Measurements from ENCODE around the gene CD22. TPM values are rescaled to one million over a fixed set of nuclear protein-coding genes. Genes with fewer than 3 reads are reported as not detected.
A peak's percentile ranks its signal among the peaks of the same experiment; 100 is the strongest.

CD22 gene
- total and polyA plus RNA-seq, 2 of the 8 experiments (the other 6 are each of a cell fraction or from before 2014, with no cell fraction given): 0.06 to 0.60 TPM

DNA sequence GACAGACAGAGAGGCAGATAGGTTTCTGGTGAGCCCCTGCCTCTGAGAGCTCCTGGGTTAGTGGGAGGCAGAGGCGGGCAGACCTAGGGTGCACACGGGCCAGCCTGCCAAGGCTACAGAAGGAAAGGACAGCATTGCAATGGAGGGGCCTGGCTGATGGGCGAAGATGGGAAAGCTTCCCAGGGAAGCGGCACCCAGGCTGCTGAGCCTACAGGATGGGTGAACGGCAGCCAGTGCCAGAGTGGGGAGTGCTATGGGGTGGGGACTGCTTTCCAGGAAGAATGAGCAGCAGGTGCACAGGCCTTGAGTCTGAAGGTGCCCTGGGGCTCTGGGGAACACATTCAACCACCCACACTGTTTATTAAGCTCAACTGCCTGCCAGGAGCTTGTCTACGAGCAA is 37.7 kb upstream of the CD22 start:
- H4K91ac ChIP-seq (replicated peaks; ENCODE audit: insufficient read length, low read length): no peak overlapping the region
- H3K79me2 ChIP-seq (ENCODE audit: control insufficient read depth in 1 of 2, insufficient read depth in 2 of 2, low read length in 2 of 2): no peaks in the 10 kb centered on the region
- no peak overlapping the region for H2BK20ac ChIP-seq (ENCODE audit: low read length)
- H3K4me1 ChIP-seq (replicated peaks in 1 of 4; ENCODE audit: control insufficient read depth in 3 of 4, insufficient read depth in 4 of 4, low read length in 3 of 4): peaks cover 0 to 24% (median 10%) of the 10 kb centered on the region in 4 experiments; a peak in 6 of 7 replicates
- H3K4me2 ChIP-seq (ENCODE audit: insufficient read depth in 1 of 2, low read depth in 2 of 2, low read length in 2 of 2): no peak overlapping the region
- H4K8ac ChIP-seq (ENCODE audit: extremely low read depth, insufficient read depth, low read length): peak overlapping the region; percentile 71
- WGBS, 2 experiments (ENCODE audit: extremely low coverage in 1 of 2, insufficient coverage in 1 of 2, insufficient read length in 1 of 2, insufficient replicate concordance in 2 of 2, low coverage in 1 of 2, low lambda C conversion rate in 2 of 2, missing lambda C conversion rate in 1 of 2): 91% methylated on average over 6 of the region's 6 CpGs; no CpG with 5 or more reads in 1 of the 2 experiments
- ChIA-PET CTCF (ENCODE audit: partially characterized antibody) (interaction anchor here (0.8 to 1.2 kb wide), 2 partner anchors 21 to 25 kb away, joined by 3 read pairs; no protein-coding TSS in a partner anchor), POLR2A (ENCODE audit: partially characterized antibody) (interaction anchor here (1.2 to 2.2 kb wide), 2 partner anchors 10 to 19 kb away, joined by 3 to 16 read pairs; partner anchors contain the start of gene HAMP)
- DNase-seq (ENCODE audit: low read depth in 1 of 2, low spot score in 2 of 2) (no peak), FAIRE-seq (no peak)
- H3K4ac ChIP-seq (replicated peaks; ENCODE audit: insufficient read length, low read depth, low read length): no peak overlapping the region
- H3K9me3 ChIP-seq (ENCODE audit: insufficient read depth in 2 of 2, low read depth in 1 of 2, low read length in 1 of 2): no peaks in the 10 kb centered on the region
- no peak overlapping the region for H2BK12ac ChIP-seq (ENCODE audit: low read depth, low read length)
- H3K23me2 ChIP-seq (ENCODE audit: low read depth, low read length): no peaks in the 10 kb centered on the region
- no peak overlapping the region for H2AFZ ChIP-seq (ENCODE audit: low read length)
- no peaks in the 10 kb centered on the region for H3K36me3 ChIP-seq (ENCODE audit: control insufficient read depth in 2 of 4, insufficient read depth in 4 of 4, low read length in 3 of 4)
- H3K23ac ChIP-seq (ENCODE audit: insufficient read length): no peak overlapping the region
- no peak overlapping the region for H3K56ac ChIP-seq (replicated peaks; ENCODE audit: insufficient read length, low read depth, low read length)
- no peak overlapping the region for H3K14ac ChIP-seq (ENCODE audit: insufficient read length)
- no peak overlapping the region for H2BK5ac ChIP-seq (ENCODE audit: low read depth, low read length)
- H3K27me3 ChIP-seq (replicated peaks in 1 of 4; ENCODE audit: control insufficient read depth in 3 of 4, extremely low read depth in 1 of 4, insufficient read depth in 3 of 4, low read length in 3 of 4): no peaks in the 10 kb centered on the region; a peak in 1 of 7 replicates
- H3K18ac ChIP-seq (ENCODE audit: extremely low read depth, low read length): no peak overlapping the region
- H3K27ac ChIP-seq (ENCODE audit: low read depth, low read length): no peak overlapping the region
- no peak overlapping the region for H4K5ac ChIP-seq (ENCODE audit: insufficient read length, low read depth, low read length)
- H2BK120ac ChIP-seq (replicated peaks; ENCODE audit: low read depth, low read length): no peak overlapping the region
- no peak overlapping the region for H2AK5ac ChIP-seq (ENCODE audit: low read depth, low read length)
- no peaks in the 10 kb centered on the region for H3K79me1 ChIP-seq (ENCODE audit: low read depth, low read length)
- no peak overlapping the region for H3K9ac ChIP-seq (replicated peaks in 1 of 4; ENCODE audit: extremely low read depth in 1 of 4, low read depth in 3 of 4, low read length in 3 of 4)
- no peak overlapping the region for H3K4me3 ChIP-seq (ENCODE audit: extremely low read depth in 1 of 4, insufficient read depth in 2 of 4, low read depth in 3 of 4, low read length in 4 of 4)
- H4K20me1 ChIP-seq (replicated peaks in 1 of 2; ENCODE audit: control insufficient read depth in 1 of 2, insufficient read depth in 2 of 2, low read length in 2 of 2): no peaks in the 10 kb centered on the region
- H2BK15ac ChIP-seq (ENCODE audit: low read length): no peak overlapping the region
- TF ChIP-seq YY1 (IDR thresholded peaks at IDR 0.05; ENCODE audit: low read depth, low read length): no peak
- TF ChIP-seq KDM1A (IDR thresholded peaks at IDR 0.05; ENCODE audit: borderline replicate concordance, low read length): no peak
- no peak for TF ChIP-seq RXRA (IDR thresholded peaks at IDR 0.05; ENCODE audit: insufficient read depth, low read depth, low read length)
- TF ChIP-seq, protein P1, sequence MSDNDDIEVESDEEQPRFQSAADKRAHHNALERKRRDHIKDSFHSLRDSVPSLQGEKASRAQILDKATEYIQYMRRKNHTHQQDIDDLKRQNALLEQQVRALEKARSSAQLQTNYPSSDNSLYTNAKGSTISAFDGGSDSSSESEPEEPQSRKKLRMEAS (IDR thresholded peaks at IDR 0.05): no peak
- TF ChIP-seq, protein P2, sequence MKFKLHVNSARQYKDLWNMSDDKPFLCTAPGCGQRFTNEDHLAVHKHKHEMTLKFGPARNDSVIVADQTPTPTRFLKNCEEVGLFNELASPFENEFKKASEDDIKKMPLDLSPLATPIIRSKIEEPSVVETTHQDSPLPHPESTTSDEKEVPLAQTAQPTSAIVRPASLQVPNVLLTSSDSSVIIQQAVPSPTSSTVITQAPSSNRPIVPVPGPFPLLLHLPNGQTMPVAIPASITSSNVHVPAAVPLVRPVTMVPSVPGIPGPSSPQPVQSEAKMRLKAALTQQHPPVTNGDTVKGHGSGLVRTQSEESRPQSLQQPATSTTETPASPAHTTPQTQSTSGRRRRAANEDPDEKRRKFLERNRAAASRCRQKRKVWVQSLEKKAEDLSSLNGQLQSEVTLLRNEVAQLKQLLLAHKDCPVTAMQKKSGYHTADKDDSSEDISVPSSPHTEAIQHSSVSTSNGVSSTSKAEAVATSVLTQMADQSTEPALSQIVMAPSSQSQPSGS (IDR thresholded peaks at IDR 0.05; ENCODE audit: low read length): no peak
- TF ChIP-seq TBP (IDR thresholded peaks at IDR 0.05; ENCODE audit: low read depth, low read length): no peak
- TF ChIP-seq TEAD4 (IDR thresholded peaks at IDR 0.05; ENCODE audit: low read depth, low read length): no peak
- TF ChIP-seq FOSL1 (IDR thresholded peaks at IDR 0.05; ENCODE audit: insufficient read depth, low read depth, low read length): no peak
- no peak for TF ChIP-seq TAF1 (IDR thresholded peaks at IDR 0.05; ENCODE audit: low read depth, low read length)

All from H1 (cell line).